ENCODE results near the gene TNFSF4.
"Not testable (repeated sequence)": the region's sequence is repeated elsewhere in the genome, so short reads cannot be mapped to it uniquely, and the experiment has no call there.

TNFSF4 gene

DNA sequence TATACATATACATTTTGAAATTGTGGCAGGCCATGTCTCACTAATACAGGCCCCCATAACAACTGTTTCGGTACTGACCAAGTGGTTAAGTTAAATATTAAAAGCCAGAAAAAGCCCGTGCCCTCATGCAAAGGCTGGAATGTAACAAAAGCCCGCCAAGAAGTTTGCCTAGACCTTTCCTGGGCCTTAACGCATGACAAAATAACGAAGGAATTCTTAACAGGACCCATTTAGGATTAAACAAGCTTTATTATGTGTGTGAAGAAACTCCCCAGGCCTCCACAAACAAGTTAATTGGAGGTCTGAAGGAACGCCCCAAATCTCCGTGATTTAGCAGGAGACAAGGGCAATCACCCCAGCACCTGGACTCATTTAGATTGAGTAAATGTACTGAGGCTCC, 42.4 kb downstream of the TNFSF4 start:
- DNase-seq (ENCODE audit: low spot score in 2 of 2) = no peak
- no peaks in the 10 kb centered on the region for H3K27me3 Mint-ChIP-seq
- ATAC-seq (ENCODE audit: low read depth) = no peak
- no peak overlapping the region for H3K4me3 Mint-ChIP-seq
- no peak overlapping the region for H3K27ac Mint-ChIP-seq
- H3K4me1 Mint-ChIP-seq = no peaks in the 10 kb centered on the region
- no peaks in the 10 kb centered on the region for H3K36me3 Mint-ChIP-seq
- H3K9me3 Mint-ChIP-seq = peaks cover 2% of the 10 kb centered on the region

DNA sequence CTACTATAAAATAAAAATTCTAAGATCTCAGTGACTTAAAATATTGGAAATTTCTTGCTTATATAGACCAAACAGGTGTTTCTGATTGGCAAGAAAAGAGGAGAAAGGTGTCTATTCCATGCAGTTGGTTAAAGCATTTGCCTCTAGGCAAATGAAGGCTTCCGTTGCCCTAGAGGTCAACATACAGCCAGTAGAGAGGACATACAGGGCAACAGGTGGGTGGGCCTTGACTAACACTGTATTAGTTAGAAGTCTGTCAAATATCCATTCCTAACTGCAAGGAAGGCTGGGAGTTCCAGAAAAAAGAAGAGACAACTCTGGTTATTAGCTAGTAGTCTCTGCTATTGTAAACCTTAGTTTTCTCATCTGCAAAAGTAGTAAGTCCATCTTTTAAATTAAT, 43.0 kb downstream of the TNFSF4 start:
- H3K4me3 Mint-ChIP-seq = no peak overlapping the region
- H3K9me3 Mint-ChIP-seq = peaks cover 1% of the 10 kb centered on the region
- no peaks in the 10 kb centered on the region for H3K27me3 Mint-ChIP-seq

DNA sequence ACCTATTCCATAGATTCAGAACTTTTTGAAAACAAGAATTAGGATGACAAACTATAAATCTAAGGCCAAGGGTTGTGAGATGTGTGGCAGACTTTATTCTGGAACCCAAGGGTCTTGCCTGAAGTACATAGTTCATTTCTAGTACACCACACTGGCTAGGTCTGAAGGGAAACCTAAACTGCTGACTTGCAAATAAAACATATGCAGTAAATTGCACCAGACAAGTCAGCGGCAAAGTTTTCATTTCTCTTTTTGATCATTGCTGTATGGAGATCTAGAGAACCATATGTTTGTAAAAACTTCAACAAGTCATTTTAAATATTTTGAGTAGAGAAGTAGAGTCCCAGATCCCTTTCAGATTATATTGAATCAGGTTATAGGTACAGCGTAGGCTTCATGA, 43.9 kb downstream of the TNFSF4 start:
- ATAC-seq (ENCODE audit: low read depth) (no peak), DNase-seq (ENCODE audit: low spot score in 2 of 2) (no peak)
- Mint-ChIP-seq H3K4me1 (no peaks in the 10 kb centered on the region), H3K4me3 (no peak overlapping the region), H3K36me3 (no peaks in the 10 kb centered on the region), H3K9me3 (peaks cover 1% of the 10 kb centered on the region), H3K27ac (no peak overlapping the region), H3K27me3 (no peaks in the 10 kb centered on the region)

More for the DNA sequence above, 43.0 kb downstream of the TNFSF4 start:
- Mint-ChIP-seq H3K4me1 (no peaks in the 10 kb centered on the region), H3K36me3 (no peaks in the 10 kb centered on the region), H3K27ac (no peak overlapping the region)
- no peak for ATAC-seq (ENCODE audit: low read depth)
- no peak for DNase-seq (ENCODE audit: low spot score in 2 of 2)

- H3K4me3 Mint-ChIP-seq = no peak overlapping the region
- H3K27ac Mint-ChIP-seq = no peak overlapping the region
- ATAC-seq (ENCODE audit: low read depth) (no peak), DNase-seq (ENCODE audit: low spot score in 2 of 2) (no peak)
- H3K36me3 Mint-ChIP-seq = no peaks in the 10 kb centered on the region
- peaks cover 1% of the 10 kb centered on the region for H3K9me3 Mint-ChIP-seq
- no peaks in the 10 kb centered on the region for H3K27me3 Mint-ChIP-seq
- no peaks in the 10 kb centered on the region for H3K4me1 Mint-ChIP-seq
These were observed 44.5 kb downstream of the TNFSF4 start for GRCh38 chr1:173162601-173163000.

DNA sequence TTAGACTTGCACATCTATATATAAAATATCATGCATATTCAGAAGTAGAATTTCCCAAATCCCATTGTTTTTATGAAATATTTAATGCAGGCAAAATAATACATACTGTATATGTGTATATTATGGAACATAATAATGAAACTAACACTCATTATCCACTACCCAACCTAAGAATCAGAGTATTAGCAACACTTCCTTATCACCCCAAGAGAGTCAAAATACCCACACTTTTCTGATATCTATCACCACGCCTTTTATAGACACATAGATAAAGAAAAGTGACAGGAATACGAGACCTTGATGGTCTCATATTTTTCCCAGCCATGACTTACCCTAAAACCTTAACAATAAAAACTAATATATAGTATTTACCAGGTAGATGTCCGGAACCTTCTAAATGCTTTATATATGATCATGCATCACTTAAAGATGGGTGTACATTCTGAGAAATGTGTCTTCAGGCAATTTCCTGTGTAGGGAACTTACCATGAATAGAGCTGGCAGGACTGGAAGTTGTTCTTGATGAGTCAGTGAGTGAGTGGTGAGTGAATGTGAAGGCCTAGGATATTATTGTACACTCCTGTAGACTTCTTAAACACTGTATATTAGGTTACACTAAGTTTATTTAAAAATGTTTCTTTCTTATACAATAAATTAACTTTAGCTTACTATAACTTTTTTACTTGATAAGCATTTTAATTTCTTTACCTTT, 45.5 kb downstream of the TNFSF4 start:
- Mint-ChIP-seq H3K27me3 (no peaks in the 10 kb centered on the region), H3K36me3 (no peaks in the 10 kb centered on the region), H3K27ac (no peak overlapping the region), H3K9me3 (peaks cover 1% of the 10 kb centered on the region), H3K4me3 (no peak overlapping the region), H3K4me1 (no peaks in the 10 kb centered on the region)
- ATAC-seq (ENCODE audit: low read depth) (no peak), DNase-seq (ENCODE audit: low spot score in 2 of 2) (no peak)

DNA sequence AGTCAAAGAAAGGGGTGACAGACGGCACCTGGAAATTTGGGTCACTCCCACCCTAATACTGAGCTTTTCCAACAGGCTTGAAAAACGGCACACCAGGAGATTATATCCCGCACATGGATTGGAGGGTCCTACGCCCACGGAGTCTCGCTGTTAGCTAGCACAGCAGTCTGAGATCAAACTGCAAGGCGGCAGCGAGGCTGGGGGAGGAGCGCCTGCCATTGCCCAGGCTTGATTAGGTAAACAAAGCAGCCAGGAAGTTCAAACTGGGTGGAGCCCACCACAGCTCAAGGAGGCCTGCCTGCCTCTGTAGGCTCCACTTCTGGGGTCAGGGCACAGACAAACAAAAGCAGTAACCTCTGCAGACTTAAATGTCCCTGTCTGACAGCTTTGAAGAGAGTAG, 53.2 kb downstream of the TNFSF4 start:
- not testable (repeated sequence) for DNase-seq (ENCODE audit: low spot score in 2 of 2); H3K27me3 Mint-ChIP-seq; H3K36me3 Mint-ChIP-seq; H3K9me3 Mint-ChIP-seq; H3K27ac Mint-ChIP-seq; H3K4me1 Mint-ChIP-seq; ATAC-seq (ENCODE audit: low read depth); H3K4me3 Mint-ChIP-seq

DNA sequence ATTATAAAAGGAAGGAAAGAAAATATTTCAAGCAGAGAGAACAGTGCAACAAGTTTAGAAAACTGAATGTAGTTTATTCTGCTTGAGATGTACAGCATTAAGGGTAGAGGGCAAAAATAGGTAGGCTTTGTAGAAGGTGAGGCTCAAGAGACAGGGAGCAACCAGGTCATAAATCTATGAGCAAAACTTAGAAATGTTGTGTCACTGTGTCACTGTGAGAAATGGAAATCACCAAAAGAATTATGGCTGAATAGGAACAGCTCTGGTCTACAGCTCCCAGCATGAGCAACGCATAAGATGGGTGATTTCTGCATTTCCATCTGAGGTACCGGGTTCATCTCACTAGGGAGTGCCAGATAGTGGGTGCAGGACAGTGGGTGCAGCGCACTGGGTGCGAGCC, 53.6 kb downstream of the TNFSF4 start:
- H3K27ac Mint-ChIP-seq = no peak overlapping the region
- no peak overlapping the region for H3K4me3 Mint-ChIP-seq
- H3K4me1 Mint-ChIP-seq = no peaks in the 10 kb centered on the region
- DNase-seq (ENCODE audit: low spot score in 2 of 2) (no peak), ATAC-seq (ENCODE audit: low read depth) (no peak)
- H3K27me3 Mint-ChIP-seq = peaks cover 6% of the 10 kb centered on the region
- peaks cover 4% of the 10 kb centered on the region for H3K36me3 Mint-ChIP-seq
- H3K9me3 Mint-ChIP-seq = no peaks in the 10 kb centered on the region

DNA sequence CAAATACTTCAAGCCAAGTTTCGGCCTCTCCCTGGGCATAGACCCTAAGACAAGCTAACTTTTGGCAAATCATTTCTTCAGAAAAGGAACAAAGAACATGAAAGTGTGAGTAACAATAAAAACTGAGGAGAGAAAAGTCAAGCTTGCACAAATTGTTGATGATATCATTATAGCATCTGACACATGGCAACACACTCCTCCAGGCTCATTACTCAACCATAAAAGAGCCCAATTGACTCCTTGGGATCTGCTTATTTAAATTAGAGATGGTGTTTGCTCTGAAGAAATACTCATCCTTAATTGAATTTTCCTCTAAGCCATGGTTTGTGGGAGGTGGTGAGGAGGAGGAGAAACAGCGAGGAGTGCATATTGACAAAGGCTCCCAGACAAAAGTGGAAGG, 54.5 kb downstream of the TNFSF4 start:
- peaks cover 6% of the 10 kb centered on the region for H3K36me3 Mint-ChIP-seq
- peaks cover 8% of the 10 kb centered on the region for H3K27me3 Mint-ChIP-seq
- H3K4me3 Mint-ChIP-seq = no peak overlapping the region
- H3K9me3 Mint-ChIP-seq = no peaks in the 10 kb centered on the region
- no peaks in the 10 kb centered on the region for H3K4me1 Mint-ChIP-seq
- no peak for ATAC-seq (ENCODE audit: low read depth)
- DNase-seq (ENCODE audit: low spot score in 2 of 2) = no peak
- no peak overlapping the region for H3K27ac Mint-ChIP-seq

GRCh38 chr1:173150795-173151194, 56.3 kb downstream of the TNFSF4 start:
- Mint-ChIP-seq H3K9me3 (peaks cover 8% of the 10 kb centered on the region), H3K4me1 (no peaks in the 10 kb centered on the region), H3K27ac (no peak overlapping the region), H3K36me3 (peaks cover 13% of the 10 kb centered on the region), H3K4me3 (no peak overlapping the region), H3K27me3 (peaks cover 10% of the 10 kb centered on the region)
- ATAC-seq (ENCODE audit: low read depth) (no peak), DNase-seq (ENCODE audit: low spot score in 2 of 2) (no peak)

- DNase-seq (ENCODE audit: low spot score in 2 of 2) (no peak), ATAC-seq (ENCODE audit: low read depth) (no peak)
- Mint-ChIP-seq H3K4me1 (no peaks in the 10 kb centered on the region), H3K27me3 (peaks cover 14% of the 10 kb centered on the region), H3K27ac (no peak overlapping the region), H3K36me3 (peaks cover 17% of the 10 kb centered on the region), H3K9me3 (peaks cover 15% of the 10 kb centered on the region), H3K4me3 (no peak overlapping the region)
These were observed 57.2 kb downstream of the TNFSF4 start for GRCh38 chr1:173149887-173150286.

- no peak for DNase-seq (ENCODE audit: low spot score in 2 of 2)
These were observed 58.2 kb downstream of the TNFSF4 start for GRCh38 chr1:173148971-173149370.

GRCh38 chr1:173148545-173148944, 58.6 kb downstream of the TNFSF4 start:
- Mint-ChIP-seq H3K27me3 (peaks cover 12% of the 10 kb centered on the region), H3K27ac (no peak overlapping the region), H3K4me3 (no peak overlapping the region), H3K36me3 (peaks cover 17% of the 10 kb centered on the region), H3K9me3 (peaks cover 15% of the 10 kb centered on the region), H3K4me1 (no peaks in the 10 kb centered on the region)
- DNase-seq (ENCODE audit: low spot score in 2 of 2) = no peak
- no peak for ATAC-seq (ENCODE audit: low read depth)

More at GRCh38 chr1:173148971-173149370, 58.2 kb downstream of the TNFSF4 start:
- no peak overlapping the region for H3K27ac Mint-ChIP-seq
- no peak for ATAC-seq (ENCODE audit: low read depth)
- peaks cover 14% of the 10 kb centered on the region for H3K27me3 Mint-ChIP-seq
- H3K4me1 Mint-ChIP-seq = no peaks in the 10 kb centered on the region
- peaks cover 15% of the 10 kb centered on the region for H3K9me3 Mint-ChIP-seq
- H3K4me3 Mint-ChIP-seq = no peak overlapping the region
- H3K36me3 Mint-ChIP-seq = peaks cover 17% of the 10 kb centered on the region

GRCh38 chr1:173140733-173141132, 66.4 kb downstream of the TNFSF4 start:
- no peak for DNase-seq (ENCODE audit: low spot score in 2 of 2)
- H3K4me1 Mint-ChIP-seq = no peaks in the 10 kb centered on the region
- H3K36me3 Mint-ChIP-seq = peaks cover 4% of the 10 kb centered on the region
- no peak overlapping the region for H3K4me3 Mint-ChIP-seq
- ATAC-seq (ENCODE audit: low read depth) = no peak
- peaks cover 9% of the 10 kb centered on the region for H3K9me3 Mint-ChIP-seq
- peaks cover 3% of the 10 kb centered on the region for H3K27me3 Mint-ChIP-seq
- H3K27ac Mint-ChIP-seq = no peak overlapping the region

GRCh38 chr1:173139706-173140105, 67.4 kb downstream of the TNFSF4 start:
- no peaks in the 10 kb centered on the region for H3K36me3 Mint-ChIP-seq
- no peaks in the 10 kb centered on the region for H3K4me1 Mint-ChIP-seq
- DNase-seq (ENCODE audit: low spot score in 2 of 2) (no peak), ATAC-seq (ENCODE audit: low read depth) (no peak)
- no peaks in the 10 kb centered on the region for H3K27me3 Mint-ChIP-seq
- peaks cover 2% of the 10 kb centered on the region for H3K9me3 Mint-ChIP-seq
- H3K27ac Mint-ChIP-seq = no peak overlapping the region
- no peak overlapping the region for H3K4me3 Mint-ChIP-seq

DNA sequence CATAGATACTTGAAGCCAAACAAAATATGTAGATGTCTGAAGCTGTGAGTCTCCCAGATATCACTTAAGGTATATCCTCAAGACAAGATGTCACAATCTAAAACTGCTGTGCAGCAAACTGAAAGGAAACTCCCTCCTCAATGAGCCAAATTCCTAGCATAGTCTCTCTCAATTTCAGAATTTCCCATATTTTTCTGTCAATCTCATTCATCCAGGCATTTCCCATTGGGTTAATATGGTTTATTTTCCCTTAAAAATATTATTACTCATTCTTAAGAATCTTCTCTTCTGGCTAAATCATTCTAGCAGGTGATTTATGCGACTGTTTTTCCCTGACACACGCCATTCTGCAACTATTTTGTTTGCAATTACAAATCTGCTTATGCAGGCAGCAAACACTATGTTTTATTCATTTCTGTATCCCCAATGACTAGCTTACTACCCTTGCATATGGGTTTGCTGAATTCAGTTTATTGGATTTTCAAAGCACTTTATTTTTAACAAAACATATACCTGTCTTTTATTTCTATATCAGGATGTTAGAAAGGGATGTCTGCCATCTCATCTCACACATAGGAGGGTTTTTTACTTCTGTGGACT, 69.9 kb downstream of the TNFSF4 start:
- Mint-ChIP-seq H3K36me3 (no peaks in the 10 kb centered on the region), H3K4me1 (no peaks in the 10 kb centered on the region), H3K27me3 (no peaks in the 10 kb centered on the region), H3K9me3 (no peaks in the 10 kb centered on the region), H3K27ac (no peak overlapping the region), H3K4me3 (no peak overlapping the region)
- no peak for DNase-seq (ENCODE audit: low spot score in 2 of 2)
- no peak for ATAC-seq (ENCODE audit: low read depth)
